GM12878 (cell line): ENCODE data around the gene WHAMM. TPM values are rescaled to one million over a fixed set of nuclear protein-coding genes. Genes with fewer than 3 reads are reported as not detected.

Experiments used
- ATAC-seq: fragments of 200-7000 bp; cut with Tn5 transposase; 3 replicates; pipeline ENCODE4 v1.9.1; 2020; ENCODE audit warnings: mild to moderate bottlenecking, moderate library complexity
- BruUV-seq: library from RNA; stranded (reverse); fragments of 400-500 nt; replicated peaks from 2 replicates; lab custom pipeline; 2021; lab: Mats Ljungman, UMichigan
- CTCF ChIA-PET: fragments of 300-600 bp; sonication (Branson Sonifier 250); formaldehyde crosslinking; extraction: SDS; loops from one replicate; lab custom pipeline; 2021; ENCODE audit warnings: inconsistent platforms; lab: Yijun Ruan, JAX
- POLR2A ChIA-PET: fragments of 350-600 bp; formaldehyde crosslinking; extraction: SDS; loops from one replicate; lab custom pipeline; 2021; ENCODE audit warnings: inconsistent platforms; lab: Charles Lee
- RAD21 ChIA-PET: fragments of 300-600 bp; sonication (Branson Sonifier 250); formaldehyde crosslinking; loops from one replicate; lab custom pipeline; 2023; ENCODE audit warnings: antibody characterized with exemption; ENCODE audit not compliant: unreplicated experiment; lab: Charles Lee
- SMC1A ChIA-PET: fragments of 300-600 bp; sonication (Branson Sonifier 250); formaldehyde crosslinking; loops from one replicate; lab custom pipeline; 2023; ENCODE audit not compliant: unreplicated experiment, uncharacterized antibody; lab: Charles Lee
- DNase-seq: peaks from one replicate; pipeline ENCODE4 v3.0.0-alpha.2; 2011; ENCODE audit warnings: low read depth, low spot score
- FAIRE-seq: peaks from 3 replicates; lab custom pipeline; 2011; peaks lifted over from hg19 to GRCh38; lab: Jason Lieb, UNC
- H2AFZ ChIP-seq: 2 replicates; pipeline ENCODE4 v1.6.0; 2011; ENCODE audit warnings: low read depth, low read length, control low read depth; ENCODE audit not compliant: control insufficient read depth
- H3K27ac ChIP-seq: 2 replicates; pipeline ENCODE4 v1.5.1; 2011; ENCODE audit warnings: control low read depth; ENCODE audit not compliant: control insufficient read depth, insufficient read depth
- H3K27me3 ChIP-seq, 2 experiments: replicated peaks in 1 of 2; 2 replicates each; pipeline versions ENCODE4 v1.6.0 to v1.6.1; 2011; ENCODE audit warnings: low read length in 1 of 2; ENCODE audit not compliant: control insufficient read depth in 2 of 2, insufficient read depth in 2 of 2
- H3K36me3 ChIP-seq, 2 experiments: 2 replicates each; pipeline ENCODE4 v1.5.1; 2011; ENCODE audit warnings: low read length in 1 of 2; ENCODE audit not compliant: control insufficient read depth in 2 of 2, insufficient read depth in 2 of 2
- H3K4me1 ChIP-seq: 2 replicates; pipeline ENCODE4 v1.6.1; 2011; ENCODE audit warnings: mild to moderate bottlenecking, low read length, moderate library complexity, mixed read lengths; ENCODE audit not compliant: control insufficient read depth, insufficient read depth
- H3K4me2 ChIP-seq: 2 replicates; pipeline ENCODE4 v1.6.0; 2011; ENCODE audit warnings: control low read depth; ENCODE audit not compliant: control insufficient read depth, insufficient read depth
- H3K4me3 ChIP-seq: fragments of 200-600 bp; sonication (generic); 2 replicates; pipeline ENCODE4 v1.5.1; 2016
- H3K79me2 ChIP-seq: 2 replicates; pipeline ENCODE4 v1.6.0; 2011; ENCODE audit warnings: low read length; ENCODE audit not compliant: control insufficient read depth, insufficient read depth
- H3K9ac ChIP-seq: 2 replicates; pipeline ENCODE4 v1.8.0; 2011; ENCODE audit warnings: low read length, control low read depth, mixed read lengths; ENCODE audit not compliant: control insufficient read depth, insufficient read depth
- H3K9me3 ChIP-seq: replicated peaks from 3 replicates; pipeline ENCODE4 v1.5.1; 2011; ENCODE audit warnings: mild to moderate bottlenecking, low read length; ENCODE audit not compliant: control insufficient read depth, insufficient read depth
- H4K20me1 ChIP-seq: 2 replicates; pipeline ENCODE4 v1.6.0; 2011; ENCODE audit not compliant: control insufficient read depth, insufficient read depth
- BHLHE40 ChIP-seq, 2 experiments: fragments of 450-650 bp in 1 of 2; IDR thresholded peaks; 2 replicates each; pipeline ENCODE4 v1.6.1; 2011 to 2017; ENCODE audit warnings: low read depth in 2 of 2, borderline replicate concordance in 1 of 2, improper control_type of control experiment in 1 of 2, low read length in 1 of 2, mild to moderate bottlenecking in 1 of 2
- BRCA1 ChIP-seq: IDR thresholded peaks from 2 replicates; pipeline ENCODE4 v1.6.1; 2011; ENCODE audit warnings: low read depth, low read length, improper control_type of control experiment
- CHD2 ChIP-seq: IDR thresholded peaks from 2 replicates; pipeline ENCODE4 v1.6.1; 2011; ENCODE audit warnings: low read depth, low read length, improper control_type of control experiment, borderline replicate concordance
- E2F4 ChIP-seq: IDR thresholded peaks from 2 replicates; pipeline ENCODE4 v1.6.1; 2012; ENCODE audit warnings: low read depth, low read length, improper control_type of control experiment
- EP300 ChIP-seq, 2 experiments: fragments of 150-350 bp in 1 of 2; IDR thresholded peaks; 2 replicates each; pipeline ENCODE4 v1.6.1; 2011 to 2012; ENCODE audit warnings: low read depth in 2 of 2, low read length in 2 of 2, borderline replicate concordance in 1 of 2, improper control_type of control experiment in 1 of 2, inconsistent platforms in 1 of 2; ENCODE audit not compliant: control insufficient read depth in 1 of 2
- ESRRA ChIP-seq: IDR thresholded peaks from 2 replicates; pipeline ENCODE4 v1.6.1; 2012; ENCODE audit warnings: mild to moderate bottlenecking, low read length, improper control_type of control experiment
- IRF4 ChIP-seq: IDR thresholded peaks from 2 replicates; pipeline ENCODE4 v1.6.1; 2011; ENCODE audit warnings: low read depth, low read length
- MEF2B ChIP-seq: fragments of 450-650 bp; IDR thresholded peaks from 2 replicates; pipeline ENCODE4 v1.6.1; 2018; ENCODE audit warnings: mild to moderate bottlenecking, moderate library complexity; ENCODE audit not compliant: partially characterized antibody, poor library complexity, severe bottlenecking
- NFYA ChIP-seq: IDR thresholded peaks from 2 replicates; pipeline ENCODE4 v1.6.1; 2011; ENCODE audit warnings: low read depth, mild to moderate bottlenecking, low read length, improper control_type of control experiment, borderline replicate concordance
- NFYB ChIP-seq: IDR thresholded peaks from 2 replicates; pipeline ENCODE4 v1.6.1; 2011; ENCODE audit warnings: low read depth, mild to moderate bottlenecking, low read length, improper control_type of control experiment, moderate library complexity; ENCODE audit not compliant: insufficient read depth
- RB1 ChIP-seq: fragments of 450-650 bp; formaldehyde crosslinking; IDR thresholded peaks from 2 replicates; pipeline ENCODE4 v1.6.1; 2017; ENCODE audit warnings: mild to moderate bottlenecking, borderline replicate concordance
- RBBP5 ChIP-seq: fragments of 200-600 bp; sonication (generic); conservative IDR thresholded peaks from 2 replicates; pipeline ENCODE4 v1.6.1; 2016
- SRF ChIP-seq, 2 experiments: IDR thresholded peaks; 2 replicates each; pipeline ENCODE4 v1.6.1; 2011; ENCODE audit warnings: low read depth in 2 of 2, low read length in 2 of 2, mild to moderate bottlenecking in 1 of 2, moderate library complexity in 1 of 2
- STAT3 ChIP-seq: IDR thresholded peaks from 2 replicates; pipeline ENCODE4 v1.6.1; 2011; ENCODE audit warnings: low read depth, low read length, improper control_type of control experiment
- ZBED1 ChIP-seq: IDR thresholded peaks from 2 replicates; pipeline ENCODE4 v1.6.1; 2016; ENCODE audit warnings: borderline replicate concordance
- WGBS: methylation state at CpG from one replicate; pipeline ENCODE4 v1.1.6; 2016; ENCODE audit warnings: low lambda C conversion rate; ENCODE audit not compliant: insufficient replicate concordance, insufficient coverage; ENCODE audit errors: missing lambda C conversion rate; 5-methylcytosine and 5-hydroxymethylcytosine counted together
- in situ Hi-C: fragments of 300-500 bp; cut with MboI; formaldehyde crosslinking; loops from 9 replicates; pipeline ENCODE4 v1.14.3; 2018; ENCODE audit warnings: mixed read lengths
- intact Hi-C: fragments of 100-400 bp; cut with micrococcal nuclease; formaldehyde crosslinking; loops from one replicate; pipeline ENCODE4 v1.14.2; 2022; ENCODE audit not compliant: unreplicated experiment
- polyA plus RNA-seq, 11 experiments: library from polyadenylated mRNA; depleted of rRNA in 4 of 11; unstranded in 6 of 11; stranded (reverse) in 5 of 11; fragments of >200 nt; fragmentation: Nextera tagmentation in 4 of 11; fragmentation: Illumina TruSeq in 1 of 11; extraction: Ambion mirVana in 4 of 11; extraction: Trizol in 1 of 11; gene quantifications; 1 replicate in 1 of 11; 2 replicates in 10 of 11; pipeline versions ENCODE4 v1.2.1 to v1.2.3, GENCODE V29; 2011 to 2016; ENCODE audit warnings: inconsistent platforms in 2 of 11, missing spikeins in 2 of 11, low read depth in 1 of 11
- total RNA-seq, 4 experiments: library from RNA; depleted of rRNA in 3 of 4; stranded (reverse); fragments of >200 nt in 3 of 4; fragmentation: Illumina TruSeq in 1 of 4; extraction: Trizol in 1 of 4; gene quantifications; 2 replicates each; pipeline versions ENCODE4 v1.2.1 to v1.2.3, GENCODE V29; 2013 to 2021

The WHAMM gene
- total and polyA plus RNA-seq, 10 of the 15 experiments (the other 5 are each of a cell fraction or from before 2014, with no cell fraction given), result 0.87 to 6.7 (median 2.5) TPM

DNA sequence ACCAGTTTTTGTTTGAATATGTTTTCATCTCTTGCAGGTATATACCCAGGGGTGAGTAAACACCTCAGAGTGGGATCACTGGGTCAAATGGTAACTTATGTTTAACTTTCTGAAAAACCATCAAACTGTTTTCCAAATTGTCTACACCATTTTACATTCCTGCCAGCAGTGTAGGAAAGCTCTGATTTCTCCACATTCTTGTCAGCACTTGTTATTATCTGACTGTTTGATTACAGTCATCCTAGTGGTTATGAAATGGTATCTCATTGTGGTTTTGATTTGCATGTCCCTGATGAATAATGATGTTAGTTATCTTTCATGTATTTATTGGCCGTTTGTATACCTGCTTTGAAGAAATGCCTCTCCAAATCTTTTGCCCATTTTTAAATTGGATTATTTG, 17.4 kb upstream of the WHAMM start:
- POLR2A ChIA-PET, result no interaction called here
- intact Hi-C loops, result no loop called here
- TF ChIP-seq E2F4 (no peak), EP300 (IDR thresholded peaks at IDR 0.05; ENCODE audit: borderline replicate concordance in 1 of 2, control insufficient read depth in 1 of 2, low read depth in 2 of 2, low read length in 2 of 2) (no peak), IRF4 (no peak), BRCA1 (no peak), MEF2B (no peak), RBBP5 (no peak), RB1 (no peak), BHLHE40 (IDR thresholded peaks at IDR 0.05; ENCODE audit: borderline replicate concordance in 1 of 2, low read depth in 2 of 2, low read length in 1 of 2) (no peak), ZBED1 (no peak), ESRRA (no peak), NFYA (no peak), CHD2 (no peak), STAT3 (no peak), SRF (IDR thresholded peaks at IDR 0.05; ENCODE audit: low read depth in 2 of 2, low read length in 2 of 2) (no peak), NFYB (no peak)
- TF ChIP-seq, all 136 proteins: peak for 0
- 0 out of 4 replicates have a peak, but pooled peaks cover 0 to 2% of the 10 kb centered on the region in 2 experiments for H3K27me3 ChIP-seq
- H3K4me3 ChIP-seq, result no peak overlapping the region
- CTCF ChIA-PET, result no interaction called here
- SMC1A ChIA-PET, result no interaction called here
- no peak overlapping the region for H3K27ac ChIP-seq
- RAD21 ChIA-PET, result no interaction called here
- H3K4me2 ChIP-seq, result no peak overlapping the region
- WGBS, result 0% methylated on average over 1 of the region's 1 CpG
- FAIRE-seq, result no peak
- DNase-seq, result no peak
- no peak overlapping the region for H3K9ac ChIP-seq
- no peak overlapping the region for H2AFZ ChIP-seq
- in situ Hi-C loops, result no loop called here
- H3K9me3 ChIP-seq, result no peaks in the 10 kb centered on the region
- no TSS peak for BruUV-seq
- no peaks in the 10 kb centered on the region for H3K36me3 ChIP-seq
- no peaks in the 10 kb centered on the region for H3K4me1 ChIP-seq
- H3K79me2 ChIP-seq, result no peaks in the 10 kb centered on the region
- H4K20me1 ChIP-seq, result no peaks in the 10 kb centered on the region
- ATAC-seq, result no peak
